ENCODE results near the gene CD27. TPM values are rescaled to one million over a fixed set of nuclear protein-coding genes. Genes with fewer than 3 reads are reported as not detected.

Gene CD27
- total and polyA plus RNA-seq, 2 of the 13 experiments (the other 11 are each of a cell fraction or from before 2014, with no cell fraction given) = 0.12 TPM; not detected in 1

DNA sequence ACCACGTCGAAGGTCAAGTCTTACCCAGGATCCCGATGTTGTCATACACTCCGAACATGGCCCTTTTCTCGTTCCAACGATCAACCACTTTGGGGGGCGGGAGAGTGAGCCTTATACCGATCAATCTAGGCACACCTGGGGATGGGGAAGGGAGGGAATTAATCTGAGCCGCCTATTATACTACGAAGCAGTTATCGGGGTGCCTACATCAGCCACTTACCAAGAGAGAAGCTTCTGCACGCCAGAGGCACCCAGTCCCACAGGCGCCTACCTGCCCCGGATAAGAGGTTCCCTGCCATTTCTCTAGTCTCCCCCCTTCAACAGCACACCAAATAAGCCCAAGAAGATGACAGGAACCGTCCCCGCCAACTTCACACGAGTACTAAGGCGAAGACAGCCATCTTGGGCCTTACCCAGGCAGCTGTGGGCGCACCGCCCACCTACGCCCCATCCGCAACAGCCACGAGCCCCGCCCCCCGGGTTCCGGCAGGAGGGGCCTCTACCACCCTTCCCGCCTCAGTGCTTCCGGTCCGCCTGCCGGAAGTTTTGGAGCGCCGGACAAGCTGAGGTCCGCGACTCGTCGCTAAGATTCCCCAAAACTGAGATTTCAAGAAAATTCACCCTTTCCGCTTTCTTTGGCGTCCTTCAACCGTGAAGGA is 48.2 kb downstream of the CD27 start, which contains the start of gene MRPL51 (continued):
- TF ChIP-seq SAFB2 (CRISPR knock-in tag; IDR thresholded peaks at IDR 0.05; ENCODE audit: borderline replicate concordance, low read depth) = 0 out of 2 replicates have a peak, but pooled peaks have one; percentile 66
- no peak for TF ChIP-seq MAFG (CRISPR knock-in tag; IDR thresholded peaks at IDR 0.05)
- TF ChIP-seq EZH2 (conservative IDR thresholded peaks at IDR 0.05; ENCODE audit: low read depth, low read length) = no peak
- TF ChIP-seq, protein P1, sequence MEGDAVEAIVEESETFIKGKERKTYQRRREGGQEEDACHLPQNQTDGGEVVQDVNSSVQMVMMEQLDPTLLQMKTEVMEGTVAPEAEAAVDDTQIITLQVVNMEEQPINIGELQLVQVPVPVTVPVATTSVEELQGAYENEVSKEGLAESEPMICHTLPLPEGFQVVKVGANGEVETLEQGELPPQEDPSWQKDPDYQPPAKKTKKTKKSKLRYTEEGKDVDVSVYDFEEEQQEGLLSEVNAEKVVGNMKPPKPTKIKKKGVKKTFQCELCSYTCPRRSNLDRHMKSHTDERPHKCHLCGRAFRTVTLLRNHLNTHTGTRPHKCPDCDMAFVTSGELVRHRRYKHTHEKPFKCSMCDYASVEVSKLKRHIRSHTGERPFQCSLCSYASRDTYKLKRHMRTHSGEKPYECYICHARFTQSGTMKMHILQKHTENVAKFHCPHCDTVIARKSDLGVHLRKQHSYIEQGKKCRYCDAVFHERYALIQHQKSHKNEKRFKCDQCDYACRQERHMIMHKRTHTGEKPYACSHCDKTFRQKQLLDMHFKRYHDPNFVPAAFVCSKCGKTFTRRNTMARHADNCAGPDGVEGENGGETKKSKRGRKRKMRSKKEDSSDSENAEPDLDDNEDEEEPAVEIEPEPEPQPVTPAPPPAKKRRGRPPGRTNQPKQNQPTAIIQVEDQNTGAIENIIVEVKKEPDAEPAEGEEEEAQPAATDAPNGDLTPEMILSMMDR (CRISPR knock-in tag; IDR thresholded peaks at IDR 0.05) = no peak
- no peak for TF ChIP-seq FOXM1 (CRISPR knock-in tag; IDR thresholded peaks at IDR 0.05)
- TF ChIP-seq NR1H2 (CRISPR knock-in tag; IDR thresholded peaks at IDR 0.05; ENCODE audit: borderline replicate concordance, low read depth) = no peak
- no peak for TF ChIP-seq CENPX (CRISPR knock-in tag; IDR thresholded peaks at IDR 0.05)
- TF ChIP-seq HMGA1 (CRISPR knock-in tag; conservative IDR thresholded peaks at IDR 0.05) = no peak
- TF ChIP-seq ZNF282 (IDR thresholded peaks at IDR 0.05; ENCODE audit: partially characterized antibody) = no peak
- TF ChIP-seq, protein P2, sequence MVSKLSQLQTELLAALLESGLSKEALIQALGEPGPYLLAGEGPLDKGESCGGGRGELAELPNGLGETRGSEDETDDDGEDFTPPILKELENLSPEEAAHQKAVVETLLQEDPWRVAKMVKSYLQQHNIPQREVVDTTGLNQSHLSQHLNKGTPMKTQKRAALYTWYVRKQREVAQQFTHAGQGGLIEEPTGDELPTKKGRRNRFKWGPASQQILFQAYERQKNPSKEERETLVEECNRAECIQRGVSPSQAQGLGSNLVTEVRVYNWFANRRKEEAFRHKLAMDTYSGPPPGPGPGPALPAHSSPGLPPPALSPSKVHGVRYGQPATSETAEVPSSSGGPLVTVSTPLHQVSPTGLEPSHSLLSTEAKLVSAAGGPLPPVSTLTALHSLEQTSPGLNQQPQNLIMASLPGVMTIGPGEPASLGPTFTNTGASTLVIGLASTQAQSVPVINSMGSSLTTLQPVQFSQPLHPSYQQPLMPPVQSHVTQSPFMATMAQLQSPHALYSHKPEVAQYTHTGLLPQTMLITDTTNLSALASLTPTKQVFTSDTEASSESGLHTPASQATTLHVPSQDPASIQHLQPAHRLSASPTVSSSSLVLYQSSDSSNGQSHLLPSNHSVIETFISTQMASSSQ (IDR thresholded peaks at IDR 0.05; ENCODE audit: low read depth) = no peak
- TF ChIP-seq, protein P2 (CRISPR knock-in tag; IDR thresholded peaks at IDR 0.05; ENCODE audit: borderline replicate concordance) = no peak
- TF ChIP-seq SMC3 (IDR thresholded peaks at IDR 0.05; ENCODE audit: low read length) = no peak
- no peak for TF ChIP-seq ZNF589 (CRISPR knock-in tag; conservative IDR thresholded peaks at IDR 0.05)
- TF ChIP-seq GTF3A (CRISPR knock-in tag; conservative IDR thresholded peaks at IDR 0.05) = no peak
- TF ChIP-seq, protein P3, sequence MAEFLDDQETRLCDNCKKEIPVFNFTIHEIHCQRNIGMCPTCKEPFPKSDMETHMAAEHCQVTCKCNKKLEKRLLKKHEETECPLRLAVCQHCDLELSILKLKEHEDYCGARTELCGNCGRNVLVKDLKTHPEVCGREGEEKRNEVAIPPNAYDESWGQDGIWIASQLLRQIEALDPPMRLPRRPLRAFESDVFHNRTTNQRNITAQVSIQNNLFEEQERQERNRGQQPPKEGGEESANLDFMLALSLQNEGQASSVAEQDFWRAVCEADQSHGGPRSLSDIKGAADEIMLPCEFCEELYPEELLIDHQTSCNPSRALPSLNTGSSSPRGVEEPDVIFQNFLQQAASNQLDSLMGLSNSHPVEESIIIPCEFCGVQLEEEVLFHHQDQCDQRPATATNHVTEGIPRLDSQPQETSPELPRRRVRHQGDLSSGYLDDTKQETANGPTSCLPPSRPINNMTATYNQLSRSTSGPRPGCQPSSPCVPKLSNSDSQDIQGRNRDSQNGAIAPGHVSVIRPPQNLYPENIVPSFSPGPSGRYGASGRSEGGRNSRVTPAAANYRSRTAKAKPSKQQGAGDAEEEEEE (CRISPR knock-in tag; IDR thresholded peaks at IDR 0.05; ENCODE audit: borderline replicate concordance) = no peak; the same call in 1 of the 2 replicates
- peak; percentile 5; the same call in 1 of the 2 replicates for TF ChIP-seq CEBPG (CRISPR knock-in tag; IDR thresholded peaks at IDR 0.05)
- TF ChIP-seq, protein P4, sequence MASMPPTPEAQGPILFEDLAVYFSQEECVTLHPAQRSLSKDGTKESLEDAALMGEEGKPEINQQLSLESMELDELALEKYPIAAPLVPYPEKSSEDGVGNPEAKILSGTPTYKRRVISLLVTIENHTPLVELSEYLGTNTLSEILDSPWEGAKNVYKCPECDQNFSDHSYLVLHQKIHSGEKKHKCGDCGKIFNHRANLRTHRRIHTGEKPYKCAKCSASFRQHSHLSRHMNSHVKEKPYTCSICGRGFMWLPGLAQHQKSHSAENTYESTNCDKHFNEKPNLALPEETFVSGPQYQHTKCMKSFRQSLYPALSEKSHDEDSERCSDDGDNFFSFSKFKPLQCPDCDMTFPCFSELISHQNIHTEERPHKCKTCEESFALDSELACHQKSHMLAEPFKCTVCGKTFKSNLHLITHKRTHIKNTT (CRISPR knock-in tag; IDR thresholded peaks at IDR 0.05) = no peak
- TF ChIP-seq ARID2 (CRISPR knock-in tag; IDR thresholded peaks at IDR 0.05; ENCODE audit: borderline replicate concordance) = no peak
- TF ChIP-seq, protein P5, sequence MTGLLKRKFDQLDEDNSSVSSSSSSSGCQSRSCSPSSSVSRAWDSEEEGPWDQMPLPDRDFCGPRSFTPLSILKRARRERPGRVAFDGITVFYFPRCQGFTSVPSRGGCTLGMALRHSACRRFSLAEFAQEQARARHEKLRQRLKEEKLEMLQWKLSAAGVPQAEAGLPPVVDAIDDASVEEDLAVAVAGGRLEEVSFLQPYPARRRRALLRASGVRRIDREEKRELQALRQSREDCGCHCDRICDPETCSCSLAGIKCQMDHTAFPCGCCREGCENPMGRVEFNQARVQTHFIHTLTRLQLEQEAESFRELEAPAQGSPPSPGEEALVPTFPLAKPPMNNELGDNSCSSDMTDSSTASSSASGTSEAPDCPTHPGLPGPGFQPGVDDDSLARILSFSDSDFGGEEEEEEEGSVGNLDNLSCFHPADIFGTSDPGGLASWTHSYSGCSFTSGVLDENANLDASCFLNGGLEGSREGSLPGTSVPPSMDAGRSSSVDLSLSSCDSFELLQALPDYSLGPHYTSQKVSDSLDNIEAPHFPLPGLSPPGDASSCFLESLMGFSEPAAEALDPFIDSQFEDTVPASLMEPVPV (CRISPR knock-in tag; IDR thresholded peaks at IDR 0.05) = peak; percentile 53; the same call in 1 of the 2 replicates
- no peak for TF ChIP-seq KLF15 (CRISPR knock-in tag; IDR thresholded peaks at IDR 0.05; ENCODE audit: borderline replicate concordance)
